HAP-1 (cell line): ENCODE data around the gene KCNK13.
A peak's percentile ranks its signal among the peaks of the same experiment; 100 is the strongest.

Experiments used
- DNase-seq, 2 experiments: peaks; one replicate each; pipeline ENCODE4 v3.0.0-alpha.2; 2016 to 2020; ENCODE audit warnings: low spot score in 2 of 2
- H3K27me3 ChIP-seq: fragments of 250-450 bp; sonication (Bioruptor Pico); 2 replicates; pipeline ENCODE4 v1.5.1; 2020; ENCODE audit warnings: low read depth, mild to moderate bottlenecking, moderate library complexity
- H3K36me3 ChIP-seq: fragments of 250-450 bp; sonication (Bioruptor Pico); replicated peaks from 2 replicates; pipeline ENCODE4 v1.5.1; 2020; ENCODE audit warnings: mild to moderate bottlenecking
- H3K4me1 ChIP-seq: fragments of 250-450 bp; sonication (Bioruptor Pico); 2 replicates; pipeline ENCODE4 v1.5.1; 2020; ENCODE audit warnings: mild to moderate bottlenecking
- H3K4me3 ChIP-seq: fragments of 250-450 bp; sonication (Bioruptor Pico); 2 replicates; pipeline ENCODE4 v1.5.1; 2020; ENCODE audit warnings: mild to moderate bottlenecking, moderate library complexity
- H3K9me3 ChIP-seq: fragments of 250-450 bp; sonication (Bioruptor Pico); 2 replicates; pipeline ENCODE4 v1.5.1; 2020; ENCODE audit warnings: mild to moderate bottlenecking, moderate library complexity
- in situ Hi-C: fragments of 300-500 bp; cut with MboI; formaldehyde crosslinking; loops from 3 replicates; pipeline ENCODE4 v1.14.3; 2020; ENCODE audit warnings: low sequenced_read_pairs, inconsistent platforms, mixed read lengths

The KCNK13 gene

DNA sequence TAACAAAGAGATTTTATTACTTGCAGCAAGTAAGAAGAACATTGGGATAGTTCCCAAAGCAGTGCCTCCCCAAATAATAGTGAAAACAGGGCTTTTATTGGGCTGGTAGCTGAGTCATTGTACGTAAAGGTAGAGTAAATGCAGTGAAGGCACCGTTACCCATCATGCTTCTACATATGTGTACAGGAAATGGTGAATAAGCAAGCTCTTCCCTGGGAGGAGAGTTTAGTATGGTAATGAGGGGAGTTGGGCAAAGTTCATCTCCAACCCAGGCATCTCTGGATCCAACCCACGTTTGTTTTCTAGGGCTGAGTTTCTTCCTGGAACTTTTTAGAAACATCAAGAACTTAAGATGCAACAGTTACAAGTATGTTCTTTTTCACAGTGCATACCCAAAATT lies 56.2 kb downstream of the KCNK13 start:
- in situ Hi-C loops = no loop called here
- no peak for DNase-seq
- Histone ChIP-seq H3K4me1 (no peaks in the 10 kb centered on the region), H3K4me3 (no peak overlapping the region), H3K36me3 (no peaks in the 10 kb centered on the region), H3K9me3 (no peaks in the 10 kb centered on the region), H3K27me3 (peaks cover 3% of the 10 kb centered on the region; the same call in 1 of the 2 replicates)

- H3K4me3 ChIP-seq = no peak overlapping the region
- no peak for DNase-seq
- no peaks in the 10 kb centered on the region for H3K9me3 ChIP-seq
- no peaks in the 10 kb centered on the region for H3K27me3 ChIP-seq
- H3K36me3 ChIP-seq = no peaks in the 10 kb centered on the region
- no peaks in the 10 kb centered on the region for H3K4me1 ChIP-seq
- in situ Hi-C loops = no loop called here
Measured at GRCh38 chr14:90126260-90126659, 64.5 kb downstream of the KCNK13 start.

- H3K4me3 ChIP-seq = no peak overlapping the region
- H3K9me3 ChIP-seq = no peaks in the 10 kb centered on the region
- no peaks in the 10 kb centered on the region for H3K27me3 ChIP-seq
- no peaks in the 10 kb centered on the region for H3K36me3 ChIP-seq
- in situ Hi-C loops = no loop called here
- no peak for DNase-seq
- no peaks in the 10 kb centered on the region for H3K4me1 ChIP-seq
Measured at GRCh38 chr14:90132821-90133570, 71.2 kb downstream of the KCNK13 start.

DNA sequence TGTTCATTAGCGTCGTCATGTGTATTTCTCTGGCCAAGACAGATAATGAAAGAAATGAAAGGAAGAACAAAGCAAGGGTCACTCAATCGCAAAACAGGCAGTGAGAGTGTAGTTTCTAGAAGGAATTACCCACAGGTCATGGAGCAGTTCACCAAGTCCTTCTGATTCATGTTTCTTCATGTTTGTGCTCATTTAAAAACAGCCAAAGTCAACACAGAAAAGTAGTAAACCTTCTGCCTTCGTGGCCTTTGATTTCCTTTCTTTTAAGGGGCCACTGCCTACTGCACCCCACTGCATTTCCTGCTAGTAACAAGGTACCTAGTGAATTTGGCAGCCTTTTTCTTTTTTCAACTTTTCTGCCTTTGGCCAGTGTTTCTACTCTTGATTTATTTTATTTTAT lies 75.1 kb downstream of the KCNK13 start:
- H3K9me3 ChIP-seq = no peaks in the 10 kb centered on the region
- no peak overlapping the region for H3K4me3 ChIP-seq
- no peaks in the 10 kb centered on the region; the same call in 1 of the 2 replicates for H3K4me1 ChIP-seq
- DNase-seq = no peak
- in situ Hi-C loops = no loop called here
- H3K27me3 ChIP-seq = no peaks in the 10 kb centered on the region
- H3K36me3 ChIP-seq = no peaks in the 10 kb centered on the region

DNA sequence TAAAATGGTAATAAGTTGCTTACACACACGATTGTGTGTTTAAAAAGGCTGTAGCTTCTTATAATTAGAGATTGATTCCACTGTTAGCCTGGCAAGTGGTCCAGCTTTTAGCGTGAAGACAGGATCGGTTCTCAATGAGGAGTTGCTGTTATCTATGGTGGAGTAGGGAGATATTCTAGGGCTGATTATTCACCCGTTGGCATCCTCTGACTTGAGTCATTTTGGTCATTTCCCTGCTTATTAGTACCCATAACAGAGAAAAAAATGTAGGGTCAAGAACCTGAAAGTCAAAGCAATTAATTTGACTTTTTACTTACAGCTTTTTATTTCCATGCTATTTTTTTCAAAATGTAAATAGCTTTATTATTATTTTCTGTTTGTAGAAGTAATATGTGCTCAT lies 76.0 kb downstream of the KCNK13 start:
- Histone ChIP-seq H3K4me3 (no peak overlapping the region), H3K27me3 (0 out of 2 replicates have a peak, but pooled peaks cover 2% of the 10 kb centered on the region), H3K4me1 (no peaks in the 10 kb centered on the region; the same call in 1 of the 2 replicates), H3K9me3 (no peaks in the 10 kb centered on the region), H3K36me3 (no peaks in the 10 kb centered on the region)
- in situ Hi-C loops = no loop called here
- no peak for DNase-seq

GRCh38 chr14:90139199-90139598 lies 77.4 kb downstream of the KCNK13 start:
- Histone ChIP-seq H3K4me3 (no peak overlapping the region), H3K4me1 (no peaks in the 10 kb centered on the region; the same call in 1 of the 2 replicates), H3K9me3 (no peaks in the 10 kb centered on the region), H3K27me3 (0 out of 2 replicates have a peak, but pooled peaks cover 2% of the 10 kb centered on the region), H3K36me3 (no peaks in the 10 kb centered on the region)
- no peak for DNase-seq
- in situ Hi-C loops = no loop called here

GRCh38 chr14:90140298-90140955 lies 78.6 kb downstream of the KCNK13 start:
- 0 out of 2 replicates have a peak, but pooled peaks cover 2% of the 10 kb centered on the region for H3K27me3 ChIP-seq
- H3K9me3 ChIP-seq = no peaks in the 10 kb centered on the region
- H3K36me3 ChIP-seq = no peaks in the 10 kb centered on the region
- DNase-seq = peak; percentile 10 to 22
- H3K4me1 ChIP-seq = no peaks in the 10 kb centered on the region; the same call in 1 of the 2 replicates
- in situ Hi-C loops = no loop called here
- no peak overlapping the region for H3K4me3 ChIP-seq

GRCh38 chr14:90140956-90141316 lies 79.1 kb downstream of the KCNK13 start:
- Histone ChIP-seq H3K4me3 (no peak overlapping the region), H3K4me1 (no peaks in the 10 kb centered on the region; the same call in 1 of the 2 replicates), H3K27me3 (0 out of 2 replicates have a peak, but pooled peaks cover 2% of the 10 kb centered on the region), H3K9me3 (no peaks in the 10 kb centered on the region), H3K36me3 (no peaks in the 10 kb centered on the region)
- no peak for DNase-seq
- in situ Hi-C loops = no loop called here

DNA sequence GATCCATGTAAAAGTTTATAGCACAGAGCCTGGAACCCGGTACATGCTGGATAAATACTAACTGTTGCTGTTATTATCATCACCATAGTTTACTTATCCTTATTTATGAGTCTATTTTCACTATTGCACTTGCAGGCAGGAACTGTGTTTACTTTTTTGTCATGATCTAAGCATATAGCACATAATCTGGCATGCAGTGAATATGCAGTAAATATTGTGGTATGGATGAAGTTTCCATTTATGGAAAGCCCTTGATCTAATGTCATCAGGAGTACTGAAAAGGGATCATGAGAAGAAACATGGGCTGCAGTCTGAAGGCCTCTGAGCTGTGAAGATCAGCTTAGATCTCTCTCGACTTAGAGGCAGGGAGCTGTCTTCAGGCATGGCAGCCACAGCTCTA lies 91.6 kb downstream of the KCNK13 start:
- Histone ChIP-seq H3K4me3 (no peak overlapping the region), H3K9me3 (peaks cover 2% of the 10 kb centered on the region; the same call in 1 of the 2 replicates), H3K27me3 (no peaks in the 10 kb centered on the region), H3K36me3 (no peaks in the 10 kb centered on the region), H3K4me1 (no peaks in the 10 kb centered on the region)
- in situ Hi-C loops = no loop called here
- no peak for DNase-seq

DNA sequence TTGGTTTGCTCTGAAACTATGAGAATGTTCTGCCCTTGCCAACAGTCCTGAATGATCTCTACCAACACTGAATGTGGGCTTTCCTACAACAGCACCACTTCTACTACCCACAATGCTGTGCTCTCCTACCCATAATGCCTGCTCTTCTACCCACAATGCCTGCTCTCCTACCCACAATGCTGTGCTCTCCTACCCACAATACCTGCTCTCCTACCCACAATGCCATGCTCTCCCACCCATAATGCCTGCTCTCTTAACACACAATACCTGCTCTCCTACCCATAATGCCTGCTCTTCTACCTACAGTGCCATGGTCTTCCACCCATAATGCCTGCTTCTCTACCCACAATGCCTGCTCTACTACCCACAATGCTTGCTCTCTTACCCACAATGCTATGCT lies 92.3 kb downstream of the KCNK13 start:
- H3K9me3 ChIP-seq = peaks cover 2% of the 10 kb centered on the region; the same call in 1 of the 2 replicates
- H3K4me1 ChIP-seq = no peaks in the 10 kb centered on the region
- no peaks in the 10 kb centered on the region for H3K36me3 ChIP-seq
- in situ Hi-C loops = no loop called here
- H3K27me3 ChIP-seq = no peaks in the 10 kb centered on the region
- H3K4me3 ChIP-seq = no peak overlapping the region
- DNase-seq = no peak

DNA sequence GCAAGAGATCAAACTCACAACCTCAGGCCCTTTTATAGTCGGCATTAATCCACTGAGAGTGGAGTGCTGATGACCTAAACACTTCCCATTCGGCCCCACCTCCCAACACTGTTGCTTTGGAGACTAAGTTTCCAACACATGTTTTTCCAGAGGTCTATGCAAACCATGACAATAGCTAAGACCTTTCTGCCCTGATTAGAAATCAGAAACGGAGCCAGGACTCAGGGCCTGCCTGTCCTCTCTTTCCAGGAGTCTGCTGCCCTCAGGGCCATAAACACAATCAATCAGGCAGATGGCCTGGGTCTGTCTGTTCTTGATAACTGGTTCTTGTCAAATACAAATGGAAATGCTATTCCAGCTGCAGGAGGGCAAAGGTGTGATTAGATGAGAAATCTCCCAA lies 97.4 kb downstream of the KCNK13 start:
- H3K9me3 ChIP-seq = peaks cover 2% of the 10 kb centered on the region; the same call in 1 of the 2 replicates
- no peaks in the 10 kb centered on the region for H3K27me3 ChIP-seq
- in situ Hi-C loops = no loop called here
- no peak overlapping the region for H3K4me3 ChIP-seq
- H3K4me1 ChIP-seq = no peaks in the 10 kb centered on the region
- DNase-seq = no peak
- no peaks in the 10 kb centered on the region for H3K36me3 ChIP-seq

DNA sequence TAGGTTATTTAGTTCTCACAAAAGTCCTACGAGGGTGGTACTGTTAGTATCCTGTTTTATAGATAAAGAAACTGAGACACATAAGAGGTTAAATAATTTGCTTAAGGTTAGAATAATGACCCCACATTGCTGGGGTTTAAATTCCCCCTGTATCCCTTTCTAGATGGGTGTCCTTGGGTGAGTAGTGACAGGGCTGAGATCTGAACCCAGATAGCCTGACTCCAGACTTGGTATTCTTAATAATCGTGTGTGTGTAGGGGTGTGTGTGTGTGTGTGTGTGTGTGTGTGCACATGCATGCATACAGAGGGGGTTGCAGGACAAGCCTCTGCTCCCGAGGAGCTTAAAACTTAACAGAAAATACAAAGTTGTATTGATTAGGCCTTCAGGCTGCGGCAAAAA lies 97.9 kb downstream of the KCNK13 start:
- Histone ChIP-seq H3K4me3 (no peak overlapping the region), H3K36me3 (no peaks in the 10 kb centered on the region), H3K4me1 (no peaks in the 10 kb centered on the region), H3K27me3 (no peaks in the 10 kb centered on the region), H3K9me3 (peaks cover under 1% of the 10 kb centered on the region; the same call in 1 of the 2 replicates)
- DNase-seq = no peak
- in situ Hi-C loops = no loop called here

- no peak for DNase-seq
- Histone ChIP-seq H3K4me3 (no peak overlapping the region), H3K4me1 (no peaks in the 10 kb centered on the region), H3K9me3 (no peaks in the 10 kb centered on the region), H3K27me3 (no peaks in the 10 kb centered on the region), H3K36me3 (no peaks in the 10 kb centered on the region)
- in situ Hi-C loops = no loop called here
Measured at GRCh38 chr14:90161129-90161528, 99.3 kb downstream of the KCNK13 start.

DNA sequence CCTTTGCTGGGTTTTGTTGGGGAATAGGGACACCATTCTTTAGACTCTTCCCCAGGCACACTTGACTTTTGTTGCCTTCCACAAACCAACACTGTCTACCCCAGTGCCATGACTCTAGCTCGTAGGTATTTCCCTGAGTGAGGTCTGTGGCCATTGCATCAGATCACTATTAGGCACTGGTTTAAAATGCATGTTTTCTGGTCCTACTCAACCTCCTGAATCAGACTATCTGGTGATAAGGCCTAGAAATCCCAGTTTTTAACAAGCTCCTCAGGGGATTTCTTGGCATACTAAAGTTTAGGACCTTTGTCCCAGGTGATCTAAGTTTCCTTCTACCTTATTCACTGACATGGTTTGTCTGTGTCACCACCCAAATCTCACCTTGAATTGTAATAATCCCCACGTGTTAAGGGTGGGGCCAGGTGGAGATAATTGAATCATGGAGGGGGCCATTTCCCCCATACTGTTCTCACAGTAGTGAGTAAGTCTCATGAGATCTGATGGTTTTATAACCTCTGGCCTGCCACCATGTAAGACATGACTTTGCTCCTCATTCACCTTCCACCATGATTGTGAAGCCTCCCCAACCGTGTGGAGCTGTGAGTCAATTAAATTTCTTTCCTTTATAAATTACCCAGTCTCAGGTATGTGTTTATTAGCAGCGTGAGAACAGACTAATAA lies 106.8 kb downstream of the KCNK13 start:
- Histone ChIP-seq H3K9me3 (no peaks in the 10 kb centered on the region), H3K27me3 (no peaks in the 10 kb centered on the region), H3K4me3 (no peak overlapping the region), H3K36me3 (no peaks in the 10 kb centered on the region), H3K4me1 (no peaks in the 10 kb centered on the region)
- DNase-seq = no peak
- in situ Hi-C loops = no loop called here
